Activated naive CD8-positive, alpha-beta T cell (primary cell): ENCODE results near the gene PNO1.
"Not testable (repeated sequence)": the region's sequence is repeated elsewhere in the genome, so short reads cannot be mapped to it uniquely, and the experiment has no call there.

Source experiments
- H3K27ac Mint-ChIP-seq: one replicate; pipeline ENCODE4 v1.8.0; 2021; ENCODE audit warnings: mixed read lengths
- H3K27me3 Mint-ChIP-seq: one replicate; pipeline ENCODE4 v1.8.0; 2021; ENCODE audit warnings: mixed read lengths
- H3K36me3 Mint-ChIP-seq: one replicate; pipeline ENCODE4 v1.8.0; 2021; ENCODE audit warnings: mixed read lengths
- H3K4me1 Mint-ChIP-seq: one replicate; pipeline ENCODE4 v1.8.0; 2021; ENCODE audit warnings: low read depth, mixed read lengths
- H3K4me3 Mint-ChIP-seq: one replicate; pipeline ENCODE4 v1.8.0; 2021; ENCODE audit warnings: mild to moderate bottlenecking, mixed read lengths
- H3K9me3 Mint-ChIP-seq: one replicate; pipeline ENCODE4 v1.8.0; 2021; ENCODE audit warnings: low read depth, mixed read lengths

Gene PNO1

GRCh38 chr2:68175210-68175609, 17.5 kb downstream of the PNO1 start:
- not testable (repeated sequence) for H3K27me3 Mint-ChIP-seq, H3K4me3 Mint-ChIP-seq, H3K36me3 Mint-ChIP-seq, H3K9me3 Mint-ChIP-seq
- Mint-ChIP-seq H3K4me1 (peaks cover 25% of the 10 kb centered on the region), H3K27ac (peak overlapping the region; percentile 22)

- no peaks in the 10 kb centered on the region for H3K9me3 Mint-ChIP-seq
- peaks cover 26% of the 10 kb centered on the region for H3K4me1 Mint-ChIP-seq
- no peak overlapping the region for H3K27ac Mint-ChIP-seq
- H3K36me3 Mint-ChIP-seq: peaks cover 12% of the 10 kb centered on the region
- H3K27me3 Mint-ChIP-seq: no peaks in the 10 kb centered on the region
- no peak overlapping the region for H3K4me3 Mint-ChIP-seq
These were observed 19.0 kb downstream of the PNO1 start for GRCh38 chr2:68176657-68177056.

- H3K4me1 Mint-ChIP-seq: peaks cover 26% of the 10 kb centered on the region
- peak overlapping the region; percentile 58 for H3K27ac Mint-ChIP-seq
- H3K9me3 Mint-ChIP-seq: no peaks in the 10 kb centered on the region
- H3K36me3 Mint-ChIP-seq: peaks cover 8% of the 10 kb centered on the region
- no peaks in the 10 kb centered on the region for H3K27me3 Mint-ChIP-seq
- no peak overlapping the region for H3K4me3 Mint-ChIP-seq
These were observed 19.9 kb downstream of the PNO1 start for GRCh38 chr2:68177541-68177940.

GRCh38 chr2:68178432-68178831, 20.7 kb downstream of the PNO1 start:
- peaks cover 21% of the 10 kb centered on the region for H3K4me1 Mint-ChIP-seq
- H3K4me3 Mint-ChIP-seq: no peak overlapping the region
- H3K27me3 Mint-ChIP-seq: no peaks in the 10 kb centered on the region
- no peaks in the 10 kb centered on the region for H3K9me3 Mint-ChIP-seq
- H3K27ac Mint-ChIP-seq: peak overlapping the region; percentile 68
- peaks cover 5% of the 10 kb centered on the region for H3K36me3 Mint-ChIP-seq

GRCh38 chr2:68178954-68179627, 21.4 kb downstream of the PNO1 start:
- peak overlapping the region; percentile 51 for H3K27ac Mint-ChIP-seq
- H3K36me3 Mint-ChIP-seq: peaks cover 5% of the 10 kb centered on the region
- no peak overlapping the region for H3K4me3 Mint-ChIP-seq
- H3K9me3 Mint-ChIP-seq: no peaks in the 10 kb centered on the region
- peaks cover 18% of the 10 kb centered on the region for H3K4me1 Mint-ChIP-seq
- no peaks in the 10 kb centered on the region for H3K27me3 Mint-ChIP-seq

GRCh38 chr2:68182902-68183301, 25.2 kb downstream of the PNO1 start:
- Mint-ChIP-seq H3K27me3 (no peaks in the 10 kb centered on the region), H3K4me3 (no peak overlapping the region), H3K36me3 (peaks cover 2% of the 10 kb centered on the region), H3K4me1 (peaks cover 29% of the 10 kb centered on the region), H3K27ac (peak overlapping the region; percentile 47), H3K9me3 (no peaks in the 10 kb centered on the region)

GRCh38 chr2:68185541-68186164, 28.0 kb downstream of the PNO1 start:
- peaks cover 36% of the 10 kb centered on the region for H3K4me1 Mint-ChIP-seq
- no peaks in the 10 kb centered on the region for H3K9me3 Mint-ChIP-seq
- peaks cover 2% of the 10 kb centered on the region for H3K36me3 Mint-ChIP-seq
- H3K27ac Mint-ChIP-seq: no peak overlapping the region
- no peak overlapping the region for H3K4me3 Mint-ChIP-seq
- H3K27me3 Mint-ChIP-seq: no peaks in the 10 kb centered on the region

- Mint-ChIP-seq H3K36me3 (no peaks in the 10 kb centered on the region), H3K4me3 (no peak overlapping the region), H3K27me3 (no peaks in the 10 kb centered on the region), H3K4me1 (peaks cover 47% of the 10 kb centered on the region), H3K27ac (peak overlapping the region; percentile 64), H3K9me3 (no peaks in the 10 kb centered on the region)
These were observed 29.6 kb downstream of the PNO1 start for GRCh38 chr2:68187329-68187728.

- Mint-ChIP-seq H3K9me3 (no peaks in the 10 kb centered on the region), H3K27ac (peak overlapping the region; percentile 58), H3K27me3 (no peaks in the 10 kb centered on the region), H3K4me3 (peak overlapping the region; percentile 17), H3K36me3 (no peaks in the 10 kb centered on the region), H3K4me1 (peaks cover 57% of the 10 kb centered on the region)
These were observed 31.1 kb downstream of the PNO1 start for GRCh38 chr2:68188831-68189230.

- Mint-ChIP-seq H3K4me1 (peaks cover 67% of the 10 kb centered on the region), H3K27ac (peak overlapping the region; percentile 82), H3K36me3 (no peaks in the 10 kb centered on the region), H3K4me3 (no peak overlapping the region), H3K9me3 (no peaks in the 10 kb centered on the region), H3K27me3 (no peaks in the 10 kb centered on the region)
These were observed 32.5 kb downstream of the PNO1 start for GRCh38 chr2:68189991-68190784.

- no peaks in the 10 kb centered on the region for H3K27me3 Mint-ChIP-seq
- peaks cover 73% of the 10 kb centered on the region for H3K4me1 Mint-ChIP-seq
- H3K9me3 Mint-ChIP-seq: no peaks in the 10 kb centered on the region
- no peak overlapping the region for H3K4me3 Mint-ChIP-seq
- peak overlapping the region; percentile 82 for H3K27ac Mint-ChIP-seq
- H3K36me3 Mint-ChIP-seq: no peaks in the 10 kb centered on the region
These were observed 33.5 kb downstream of the PNO1 start for GRCh38 chr2:68190991-68191731.

GRCh38 chr2:68193144-68193543, 35.5 kb downstream of the PNO1 start:
- Mint-ChIP-seq H3K27ac (peak overlapping the region; percentile 66), H3K4me3 (no peak overlapping the region)

GRCh38 chr2:68193787-68194372, 36.2 kb downstream of the PNO1 start:
- Mint-ChIP-seq H3K9me3 (no peaks in the 10 kb centered on the region), H3K4me1 (peaks cover 69% of the 10 kb centered on the region), H3K27ac (peak overlapping the region; percentile 50), H3K4me3 (no peak overlapping the region), H3K27me3 (no peaks in the 10 kb centered on the region), H3K36me3 (no peaks in the 10 kb centered on the region)

More at GRCh38 chr2:68193144-68193543, 35.5 kb downstream of the PNO1 start:
- no peaks in the 10 kb centered on the region for H3K9me3 Mint-ChIP-seq
- H3K4me1 Mint-ChIP-seq: peaks cover 72% of the 10 kb centered on the region
- H3K36me3 Mint-ChIP-seq: no peaks in the 10 kb centered on the region
- no peaks in the 10 kb centered on the region for H3K27me3 Mint-ChIP-seq

GRCh38 chr2:68195096-68195495, 37.4 kb downstream of the PNO1 start:
- no peak overlapping the region for H3K4me3 Mint-ChIP-seq
- H3K9me3 Mint-ChIP-seq: no peaks in the 10 kb centered on the region
- no peaks in the 10 kb centered on the region for H3K27me3 Mint-ChIP-seq
- no peaks in the 10 kb centered on the region for H3K36me3 Mint-ChIP-seq
- peak overlapping the region; percentile 24 for H3K27ac Mint-ChIP-seq
- H3K4me1 Mint-ChIP-seq: peaks cover 66% of the 10 kb centered on the region
